K562 (cell line): Measurements from ENCODE around the gene BEST3. TPM values are rescaled to one million over a fixed set of nuclear protein-coding genes. Genes with fewer than 3 reads are reported as not detected.

Experiments
- HMGN3 ChIP-seq: IDR thresholded peaks from 2 replicates; pipeline ENCODE4 v1.6.1; 2011; ENCODE audit warnings: borderline replicate concordance, low read depth, mild to moderate bottlenecking, mixed read lengths, low read length; ENCODE audit not compliant: insufficient read length; ENCODE audit errors: extremely low read depth
- NFYB ChIP-seq: IDR thresholded peaks from 2 replicates; pipeline ENCODE4 v1.6.1; 2011; ENCODE audit warnings: mild to moderate bottlenecking, moderate library complexity; ENCODE audit not compliant: insufficient read length; ENCODE audit errors: extremely low read depth
- RBBP5 ChIP-seq: fragments of 200-600 bp; sonication (generic); IDR thresholded peaks from 2 replicates; pipeline ENCODE4 v1.6.1; 2012; ENCODE audit warnings: borderline replicate concordance, mild to moderate bottlenecking, low read length, control low read depth, inconsistent platforms; ENCODE audit not compliant: insufficient read depth, poor library complexity, severe bottlenecking
- RCOR1 ChIP-seq, 2 experiments: IDR thresholded peaks; 2 replicates each; pipeline ENCODE4 v1.6.1; 2012; ENCODE audit warnings: low read depth in 2 of 2, low read length in 2 of 2, borderline replicate concordance in 1 of 2, improper control_type of control experiment in 1 of 2
- SAFB2 ChIP-seq: fragments of 200-400 bp; formaldehyde crosslinking; IDR thresholded peaks from 2 replicates; pipeline ENCODE4 v1.6.1; 2018; ENCODE audit warnings: borderline replicate concordance, low read length, low read depth, moderate library complexity; ENCODE audit not compliant: severe bottlenecking
- STAT5A ChIP-seq: IDR thresholded peaks from 2 replicates; pipeline ENCODE4 v1.6.1; 2012; ENCODE audit warnings: low read length, inconsistent platforms, borderline replicate concordance
- ZKSCAN1 ChIP-seq: fragments of 150-350 bp; IDR thresholded peaks from 2 replicates; pipeline ENCODE4 v1.6.1; 2016; ENCODE audit warnings: low read depth, low read length
- ZNF175 ChIP-seq: fragments of 200-800 bp; sonication (Bioruptor generic); IDR thresholded peaks from 2 replicates; pipeline ENCODE4 v1.6.1; 2016; ENCODE audit warnings: low read depth, mild to moderate bottlenecking, missing genetic modification characterization, missing compliant biosample characterization
- ZNF239 ChIP-seq: fragments of 250-450 bp; sonication (Bioruptor Pico); IDR thresholded peaks from 2 replicates; pipeline ENCODE4 v1.4.0; 2020; ENCODE audit warnings: mild to moderate bottlenecking
- ZNF551 ChIP-seq: fragments of 250-450 bp; sonication (Bioruptor Pico); IDR thresholded peaks from 2 replicates; pipeline ENCODE4 v1.5.0; 2021; ENCODE audit warnings: mild to moderate bottlenecking, moderate library complexity
- ZNF584 ChIP-seq: fragments of 200-800 bp; sonication (Bioruptor generic); IDR thresholded peaks from 2 replicates; pipeline ENCODE4 v1.6.1; 2016; ENCODE audit warnings: low read depth, mild to moderate bottlenecking, missing genetic modification characterization, missing compliant biosample characterization
- ZNF655 ChIP-seq: fragments of 250-450 bp; sonication (Bioruptor Pico); IDR thresholded peaks from 2 replicates; pipeline ENCODE4 v1.5.0; 2021
- ZNF780A ChIP-seq: fragments of 250-450 bp; sonication (Bioruptor Pico); IDR thresholded peaks from 2 replicates; pipeline ENCODE4 v1.5.0; 2021; ENCODE audit warnings: mild to moderate bottlenecking
- polyA plus RNA-seq, 8 experiments: library from polyadenylated mRNA; depleted of rRNA in 4 of 8; stranded (reverse) in 5 of 8; unstranded in 3 of 8; fragments of >200 nt; fragmentation: Nextera tagmentation in 2 of 8; fragmentation: Illumina TruSeq in 1 of 8; extraction: Ambion mirVana in 2 of 8; extraction: Trizol in 1 of 8; gene quantifications; 2 replicates each; pipeline versions ENCODE4 v1.2.1 to v1.2.3, GENCODE V29; 2011 to 2014; ENCODE audit warnings: inconsistent platforms in 1 of 8, missing spikeins in 1 of 8
- total RNA-seq, 7 experiments: library from RNA; depleted of rRNA in 6 of 7; stranded (reverse); fragments of >200 nt in 6 of 7; fragmentation: Illumina TruSeq in 2 of 7; extraction: Trizol in 2 of 7; gene quantifications; 2 replicates each; pipeline versions ENCODE4 v1.2.1 to v1.2.3, GENCODE V29; 2011 to 2021; ENCODE audit warnings: low replicate concordance in 1 of 7
- TF ChIP-seq, protein P1 (sequence below): fragments of 250-450 bp; sonication (Bioruptor Pico); IDR thresholded peaks from 2 replicates; pipeline ENCODE4 v1.8.0; 2022; ENCODE audit warnings: moderate library complexity, mild to moderate bottlenecking, inconsistent platforms
- TF ChIP-seq, protein P2 (sequence below), 2 experiments: fragments of 250-450 bp in 1 of 2; fragments of 450-650 bp in 1 of 2; sonication (Bioruptor Pico) in 1 of 2; IDR thresholded peaks; 2 replicates each; pipeline versions ENCODE4 v1.6.1 to v1.8.0; 2016 to 2021; ENCODE audit warnings: mild to moderate bottlenecking in 2 of 2, moderate library complexity in 2 of 2, missing compliant biosample characterization in 1 of 2, missing genetic modification characterization in 1 of 2

BEST3 gene
- total and polyA plus RNA-seq, 9 of the 15 experiments (the other 6 are each of a cell fraction or from before 2014, with no cell fraction given): 0.15 TPM; not detected in 8

- TF ChIP-seq HMGN3 (peak; percentile 92), STAT5A (peak; percentile 98), ZNF655 (no peak), ZNF239 (0 out of 2 replicates have a peak, but pooled peaks have one; percentile 37), ZNF584 (CRISPR knock-in tag) (peak; percentile 94), RBBP5 (peak; percentile 52), ZKSCAN1 (peak; percentile 84), RCOR1 (IDR thresholded peaks at IDR 0.05; ENCODE audit: borderline replicate concordance in 1 of 2, low read depth in 2 of 2, low read length in 2 of 2) (peak; percentile 94 to 98), NFYB (no peak), ZNF175 (peak; percentile 93), ZNF780A (no peak), ZNF551 (no peak), SAFB2 (no peak)
- TF ChIP-seq, protein P1, sequence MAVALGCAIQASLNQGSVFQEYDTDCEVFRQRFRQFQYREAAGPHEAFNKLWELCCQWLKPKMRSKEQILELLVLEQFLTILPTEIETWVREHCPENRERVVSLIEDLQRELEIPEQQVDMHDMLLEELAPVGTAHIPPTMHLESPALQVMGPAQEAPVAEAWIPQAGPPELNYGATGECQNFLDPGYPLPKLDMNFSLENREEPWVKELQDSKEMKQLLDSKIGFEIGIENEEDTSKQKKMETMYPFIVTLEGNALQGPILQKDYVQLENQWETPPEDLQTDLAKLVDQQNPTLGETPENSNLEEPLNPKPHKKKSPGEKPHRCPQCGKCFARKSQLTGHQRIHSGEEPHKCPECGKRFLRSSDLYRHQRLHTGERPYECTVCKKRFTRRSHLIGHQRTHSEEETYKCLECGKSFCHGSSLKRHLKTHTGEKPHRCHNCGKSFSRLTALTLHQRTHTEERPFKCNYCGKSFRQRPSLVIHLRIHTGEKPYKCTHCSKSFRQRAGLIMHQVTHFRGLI (CRISPR knock-in tag): peak; percentile 80; the same call in 1 of the 2 replicates
- TF ChIP-seq, protein P2, sequence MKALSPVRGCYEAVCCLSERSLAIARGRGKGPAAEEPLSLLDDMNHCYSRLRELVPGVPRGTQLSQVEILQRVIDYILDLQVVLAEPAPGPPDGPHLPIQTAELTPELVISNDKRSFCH (CRISPR knock-in tag; IDR thresholded peaks at IDR 0.05): no peak
- TF ChIP-seq, protein P2 (tag; IDR thresholded peaks at IDR 0.05): peak; percentile 94
Observed at GRCh38 chr12:69623970-69624369, 75.1 kb downstream of the BEST3 start (continued).
